IPS-20b (cell line): ENCODE results near the gene GOLGA6D.
"Not testable (repeated sequence)": the region's sequence is repeated elsewhere in the genome, so short reads cannot be mapped to it uniquely, and the experiment has no call there.

ENCODE experiments used
- H3K27ac ChIP-seq: one replicate; pipeline ENCODE4 v1.5.1; 2013; ENCODE audit warnings: low read length
- H3K27me3 ChIP-seq: 2 replicates; pipeline ENCODE4 v1.6.1; 2013; ENCODE audit warnings: mild to moderate bottlenecking, low read length, inconsistent platforms; ENCODE audit not compliant: insufficient read depth
- H3K36me3 ChIP-seq: 2 replicates; pipeline ENCODE4 v1.6.1; 2013; ENCODE audit warnings: low read depth, mild to moderate bottlenecking, inconsistent platforms, low read length, moderate library complexity; ENCODE audit not compliant: insufficient read depth
- H3K4me1 ChIP-seq: 2 replicates; pipeline ENCODE4 v1.6.1; 2013; ENCODE audit warnings: mild to moderate bottlenecking, control low read depth, inconsistent platforms, low read length, moderate library complexity; ENCODE audit not compliant: insufficient read depth
- H3K4me3 ChIP-seq: 2 replicates; pipeline ENCODE4 v1.5.1; 2013; ENCODE audit warnings: mild to moderate bottlenecking, low read length, inconsistent platforms
- H3K9ac ChIP-seq: 2 replicates; pipeline ENCODE4 v1.6.1; 2013; ENCODE audit warnings: low read depth, mild to moderate bottlenecking, inconsistent platforms, low read length, moderate library complexity
- H3K9me3 ChIP-seq: 2 replicates; pipeline ENCODE4 v1.6.1; 2013; ENCODE audit warnings: mild to moderate bottlenecking, low read depth, low read length, inconsistent platforms; ENCODE audit not compliant: insufficient read depth

GOLGA6D gene

DNA sequence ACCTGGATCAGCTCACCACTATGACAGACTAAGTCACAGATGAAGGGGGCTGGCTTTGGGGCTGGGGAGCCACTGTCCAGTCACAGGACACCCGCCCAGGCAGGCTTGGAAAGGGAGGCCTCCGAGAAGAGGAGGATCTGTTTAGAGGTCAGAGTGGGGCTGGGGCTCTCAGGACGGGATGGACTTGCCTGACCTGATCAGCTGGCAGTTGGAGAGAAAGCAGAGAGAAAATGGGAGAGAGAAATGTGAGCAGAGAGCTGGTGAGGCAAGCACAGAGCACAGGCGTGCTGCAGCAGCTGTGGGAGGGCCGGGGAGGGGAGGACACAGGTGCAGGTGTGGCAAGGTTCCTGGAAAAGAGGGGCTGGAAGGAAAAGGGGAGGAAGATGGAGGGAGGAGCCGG is 17.4 kb downstream of the GOLGA6D start:
- not testable (repeated sequence) for H3K9ac ChIP-seq

DNA sequence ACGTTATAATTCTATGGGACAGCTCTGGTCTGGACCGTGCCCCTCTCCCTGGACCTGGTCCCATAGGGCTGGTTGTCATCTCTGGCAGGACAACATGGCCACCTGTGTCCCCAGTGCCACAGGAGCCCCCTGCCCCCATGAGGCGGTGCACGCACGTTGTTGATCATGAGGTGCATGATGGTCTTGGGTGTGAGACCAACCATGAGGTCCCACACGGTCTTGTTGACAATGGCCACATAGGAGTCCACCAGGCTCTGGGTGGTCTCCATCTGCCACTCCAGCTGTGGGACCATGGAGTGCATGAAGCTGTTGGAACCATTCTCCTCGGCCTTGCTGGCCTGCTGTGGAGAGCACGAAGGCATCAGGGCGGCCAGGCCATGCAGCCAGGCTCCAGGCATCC is 19.7 kb downstream of the GOLGA6D start:
- H3K9me3 ChIP-seq = no peaks in the 10 kb centered on the region
- no peak overlapping the region for H3K9ac ChIP-seq
- H3K27me3 ChIP-seq = peaks cover 4% of the 10 kb centered on the region; the same call in 1 of the 2 replicates
- H3K27ac ChIP-seq = no peak overlapping the region
- H3K36me3 ChIP-seq = no peaks in the 10 kb centered on the region
- H3K4me3 ChIP-seq = no peak overlapping the region
- no peaks in the 10 kb centered on the region for H3K4me1 ChIP-seq

More for the DNA sequence above, 17.4 kb downstream of the GOLGA6D start:
- H3K27me3 ChIP-seq, H3K27ac ChIP-seq, H3K4me3 ChIP-seq, H3K36me3 ChIP-seq, H3K9me3 ChIP-seq, H3K4me1 ChIP-seq: not testable (repeated sequence)

- not testable (repeated sequence) for H3K4me1 ChIP-seq, H3K9ac ChIP-seq, H3K27me3 ChIP-seq, H3K36me3 ChIP-seq, H3K4me3 ChIP-seq, H3K27ac ChIP-seq, H3K9me3 ChIP-seq
Observed at GRCh38 chr15:75302753-75303152, 20.1 kb downstream of the GOLGA6D start.

- H3K4me3 ChIP-seq = no peak overlapping the region
Observed at GRCh38 chr15:75306188-75306587, 23.6 kb downstream of the GOLGA6D start.

GRCh38 chr15:75307778-75308390 is 25.2 kb downstream of the GOLGA6D start:
- no peaks in the 10 kb centered on the region for H3K9me3 ChIP-seq
- H3K9ac ChIP-seq = no peak overlapping the region
- H3K4me3 ChIP-seq = no peak overlapping the region
- H3K4me1 ChIP-seq = no peaks in the 10 kb centered on the region
- H3K27me3 ChIP-seq = peaks cover 14% of the 10 kb centered on the region
- H3K27ac ChIP-seq = no peak overlapping the region
- no peaks in the 10 kb centered on the region for H3K36me3 ChIP-seq

More at GRCh38 chr15:75306188-75306587, 23.6 kb downstream of the GOLGA6D start:
- H3K9ac ChIP-seq = no peak overlapping the region
- H3K27ac ChIP-seq = no peak overlapping the region
- peaks cover 14% of the 10 kb centered on the region for H3K27me3 ChIP-seq
- H3K9me3 ChIP-seq = no peaks in the 10 kb centered on the region
- H3K36me3 ChIP-seq = no peaks in the 10 kb centered on the region
- H3K4me1 ChIP-seq = no peaks in the 10 kb centered on the region

DNA sequence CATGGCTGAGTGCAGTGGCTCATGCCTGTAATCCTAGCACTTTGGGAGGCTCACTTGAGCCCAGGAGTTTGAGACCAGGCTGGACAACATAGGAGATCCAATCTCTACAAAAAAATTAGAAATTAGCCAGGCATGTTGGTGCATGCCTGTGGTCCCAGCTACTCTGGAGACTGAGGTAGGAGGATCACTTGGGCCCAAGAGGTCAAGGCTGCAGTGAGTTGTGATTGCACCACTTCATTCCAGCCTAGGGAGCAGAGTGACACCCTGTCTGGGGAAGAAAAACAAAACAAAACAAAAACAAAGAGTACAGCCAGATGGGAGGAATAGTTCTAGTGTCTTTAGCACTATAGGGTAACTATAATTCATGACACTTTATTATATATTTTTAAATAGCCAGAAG is 27.1 kb downstream of the GOLGA6D start:
- no peaks in the 10 kb centered on the region for H3K9me3 ChIP-seq
- no peak overlapping the region for H3K27ac ChIP-seq
- peaks cover 10% of the 10 kb centered on the region for H3K27me3 ChIP-seq
- no peak overlapping the region for H3K4me3 ChIP-seq
- H3K9ac ChIP-seq = no peak overlapping the region
- H3K36me3 ChIP-seq = no peaks in the 10 kb centered on the region
- no peaks in the 10 kb centered on the region for H3K4me1 ChIP-seq

- H3K27ac ChIP-seq, H3K4me3 ChIP-seq, H3K4me1 ChIP-seq, H3K9me3 ChIP-seq, H3K36me3 ChIP-seq, H3K9ac ChIP-seq: not testable (repeated sequence)
- peaks cover 10% of the 10 kb centered on the region for H3K27me3 ChIP-seq
Observed at GRCh38 chr15:75312548-75312947, 29.9 kb downstream of the GOLGA6D start.

- Histone ChIP-seq H3K9ac (no peak overlapping the region), H3K36me3 (no peaks in the 10 kb centered on the region), H3K9me3 (no peaks in the 10 kb centered on the region), H3K4me1 (no peaks in the 10 kb centered on the region), H3K4me3 (no peak overlapping the region), H3K27ac (no peak overlapping the region), H3K27me3 (peaks cover 8% of the 10 kb centered on the region)
Observed at GRCh38 chr15:75313116-75313845, 30.6 kb downstream of the GOLGA6D start.

- Histone ChIP-seq H3K27ac (no peak overlapping the region), H3K36me3 (no peaks in the 10 kb centered on the region), H3K27me3 (0 out of 2 replicates have a peak, but pooled peaks cover under 1% of the 10 kb centered on the region), H3K4me1 (no peaks in the 10 kb centered on the region), H3K9me3 (no peaks in the 10 kb centered on the region), H3K4me3 (no peak overlapping the region), H3K9ac (no peak overlapping the region)
Observed at GRCh38 chr15:75314552-75315290, 32.1 kb downstream of the GOLGA6D start.

- H3K27ac ChIP-seq, H3K36me3 ChIP-seq, H3K4me3 ChIP-seq: not testable (repeated sequence)
Observed at GRCh38 chr15:75319231-75319897, 36.7 kb downstream of the GOLGA6D start.

GRCh38 chr15:75321711-75322110 is 39.1 kb downstream of the GOLGA6D start:
- Histone ChIP-seq H3K4me1 (no peaks in the 10 kb centered on the region), H3K36me3 (no peaks in the 10 kb centered on the region), H3K4me3 (no peak overlapping the region), H3K27me3 (peaks cover 7% of the 10 kb centered on the region), H3K9ac (no peak overlapping the region), H3K27ac (no peak overlapping the region), H3K9me3 (no peaks in the 10 kb centered on the region)

More at GRCh38 chr15:75319231-75319897, 36.7 kb downstream of the GOLGA6D start:
- H3K9me3 ChIP-seq, H3K9ac ChIP-seq, H3K4me1 ChIP-seq, H3K27me3 ChIP-seq: not testable (repeated sequence)
